Measurements from ENCODE around the gene GALNTL6. TPM values are rescaled to one million over a fixed set of nuclear protein-coding genes. Genes with fewer than 3 reads are reported as not detected.
A peak's percentile ranks its signal among the peaks of the same experiment; 100 is the strongest.

The GALNTL6 gene
- total and polyA plus RNA-seq, 9 of the 15 experiments (the other 6 are each of a cell fraction or from before 2014, with no cell fraction given): 0.18 to 0.50 (median 0.29) TPM

- ATAC-seq: peak; percentile 65
- Histone ChIP-seq H3K9me3 (replicated peaks; ENCODE audit: control insufficient read depth, insufficient read depth, low read depth, low read length) (no peaks in the 10 kb centered on the region), H3K4me3 (no peak overlapping the region), H3K79me2 (ENCODE audit: control insufficient read depth, insufficient read depth, low read length) (no peaks in the 10 kb centered on the region), H3K9me1 (ENCODE audit: control insufficient read depth, insufficient read depth, low read length) (no peaks in the 10 kb centered on the region), H3K36me3 (ENCODE audit: control insufficient read depth, insufficient read depth, low read length) (no peaks in the 10 kb centered on the region), H4K20me1 (replicated peaks; ENCODE audit: control insufficient read depth, insufficient read depth, low read length) (no peaks in the 10 kb centered on the region), H3K9ac (ENCODE audit: insufficient read depth in 1 of 2, low read depth in 2 of 2, low read length in 2 of 2) (no peak overlapping the region), H3K27me3 (ENCODE audit: control insufficient read depth in 2 of 2, insufficient read depth in 2 of 2, low read length in 2 of 2) (no peaks in the 10 kb centered on the region), H2AFZ (ENCODE audit: low read depth, low read length) (peak overlapping the region; percentile 74), H3K4me2 (ENCODE audit: insufficient read depth, low read length) (no peak overlapping the region), H3K4me1 (replicated peaks in 1 of 2; ENCODE audit: control insufficient read depth in 2 of 2, insufficient read depth in 2 of 2, low read length in 2 of 2) (no peaks in the 10 kb centered on the region; a peak in 1 of 5 replicates), H3K27ac (ENCODE audit: extremely low read depth, low read depth, low read length) (no peak overlapping the region)
- 15% methylated on average over 5 of the region's 5 CpGs for WGBS (ENCODE audit: insufficient coverage, low coverage, missing lambda C conversion rate)
- intact Hi-C loops (cut with micrococcal nuclease): loop anchor here (5.0 kb wide), 2 partner anchors 82 to 127 kb away; partner anchors contain the start of gene GALNT7
- CTCF ChIA-PET (ENCODE audit: low intra/inter-chr PET ratio): no interaction called here
- TF ChIP-seq MIER1 (IDR thresholded peaks at IDR 0.05; ENCODE audit: low read depth) (no peak), CLOCK (CRISPR knock-in tag; IDR thresholded peaks at IDR 0.05; ENCODE audit: borderline replicate concordance) (no peak), FOXK2 (conservative IDR thresholded peaks at IDR 0.05 in 1 of 2, IDR thresholded peaks at IDR 0.05 in 1 of 2; ENCODE audit: low read depth in 2 of 2) (no peak), ATF2 (CRISPR knock-in tag; IDR thresholded peaks at IDR 0.05) (no peak), ZNF197 (CRISPR knock-in tag; IDR thresholded peaks at IDR 0.05; ENCODE audit: low read depth) (no peak), BRD9 (IDR thresholded peaks at IDR 0.05; ENCODE audit: low read depth, partially characterized antibody) (no peak), CBFA2T2 (conservative IDR thresholded peaks at IDR 0.05) (no peak)
- POLR2A ChIA-PET: interaction anchor here (1.6 to 2.0 kb wide), 2 partner anchors 10 to 15 kb away, joined by 6 to 7 read pairs; no protein-coding TSS in a partner anchor
- BruUV-seq (replicated peaks): no TSS peak
- DNase-seq (ENCODE audit: extremely low read depth in 1 of 4, low spot score in 3 of 4): no peak
- in situ Hi-C loops (cut with MboI): no loop called here
- peak; percentile 67 for FAIRE-seq
Observed at GRCh38 chr4:173039617-173040577, 1226.7 kb downstream of the GALNTL6 start.

All from K562 (cell line).